IPS-18a (cell line): ENCODE measurements around the gene DNASE1L1.
A peak's percentile ranks its signal among the peaks of the same experiment; 100 is the strongest.

Experiments used
- H3K27ac ChIP-seq: one replicate; pipeline ENCODE4 v1.5.1; 2013; ENCODE audit warnings: low read length
- H3K27me3 ChIP-seq: one replicate; pipeline ENCODE4 v1.6.1; 2013; ENCODE audit warnings: mild to moderate bottlenecking, low read length; ENCODE audit not compliant: control insufficient read depth, insufficient read depth
- H3K36me3 ChIP-seq: one replicate; pipeline ENCODE4 v1.6.1; 2013; ENCODE audit warnings: low read depth, low read length; ENCODE audit not compliant: control insufficient read depth
- H3K4me1 ChIP-seq: one replicate; pipeline ENCODE4 v1.6.1; 2013; ENCODE audit warnings: low read depth, low read length; ENCODE audit not compliant: control insufficient read depth
- H3K4me3 ChIP-seq: one replicate; pipeline ENCODE4 v1.5.1; 2013; ENCODE audit warnings: low read length
- H3K9ac ChIP-seq: one replicate; pipeline ENCODE4 v1.6.1; 2013; ENCODE audit warnings: mild to moderate bottlenecking, low read length, moderate library complexity
- H3K9me3 ChIP-seq: one replicate; pipeline ENCODE4 v1.6.1; 2013; ENCODE audit warnings: low read depth, low read length; ENCODE audit not compliant: control insufficient read depth

The DNASE1L1 gene

GRCh38 chrX:154433605-154434004 is 24.6 kb upstream of the DNASE1L1 start:
- H3K36me3 ChIP-seq, result no peaks in the 10 kb centered on the region
- no peak overlapping the region for H3K9ac ChIP-seq
- H3K9me3 ChIP-seq, result no peaks in the 10 kb centered on the region
- no peak overlapping the region for H3K4me3 ChIP-seq
- no peak overlapping the region for H3K27ac ChIP-seq
- H3K4me1 ChIP-seq, result no peaks in the 10 kb centered on the region
- H3K27me3 ChIP-seq, result no peaks in the 10 kb centered on the region

GRCh38 chrX:154432210-154432609 is 23.2 kb upstream of the DNASE1L1 start:
- H3K27ac ChIP-seq, result no peak overlapping the region
- H3K9me3 ChIP-seq, result peaks cover under 1% of the 10 kb centered on the region
- no peaks in the 10 kb centered on the region for H3K27me3 ChIP-seq
- H3K36me3 ChIP-seq, result no peaks in the 10 kb centered on the region
- H3K4me1 ChIP-seq, result no peaks in the 10 kb centered on the region
- H3K9ac ChIP-seq, result no peak overlapping the region
- no peak overlapping the region for H3K4me3 ChIP-seq

GRCh38 chrX:154431341-154431740 is 22.3 kb upstream of the DNASE1L1 start:
- no peak overlapping the region for H3K27ac ChIP-seq
- no peaks in the 10 kb centered on the region for H3K36me3 ChIP-seq
- no peaks in the 10 kb centered on the region for H3K4me1 ChIP-seq
- H3K4me3 ChIP-seq, result no peak overlapping the region
- no peaks in the 10 kb centered on the region for H3K27me3 ChIP-seq
- H3K9ac ChIP-seq, result no peak overlapping the region
- H3K9me3 ChIP-seq, result peaks cover 4% of the 10 kb centered on the region

- Histone ChIP-seq H3K36me3 (no peaks in the 10 kb centered on the region), H3K4me1 (no peaks in the 10 kb centered on the region), H3K4me3 (no peak overlapping the region), H3K27ac (no peak overlapping the region), H3K27me3 (no peaks in the 10 kb centered on the region), H3K9me3 (peaks cover 4% of the 10 kb centered on the region), H3K9ac (no peak overlapping the region)
These were observed 21.9 kb upstream of the DNASE1L1 start for GRCh38 chrX:154430916-154431315.

GRCh38 chrX:154430479-154430878 is 21.4 kb upstream of the DNASE1L1 start:
- H3K9ac ChIP-seq, result no peak overlapping the region
- H3K9me3 ChIP-seq, result peaks cover 4% of the 10 kb centered on the region
- no peak overlapping the region for H3K27ac ChIP-seq
- H3K27me3 ChIP-seq, result no peaks in the 10 kb centered on the region
- H3K36me3 ChIP-seq, result no peaks in the 10 kb centered on the region
- no peaks in the 10 kb centered on the region for H3K4me1 ChIP-seq
- H3K4me3 ChIP-seq, result no peak overlapping the region

GRCh38 chrX:154429711-154430110 is 20.7 kb upstream of the DNASE1L1 start:
- Histone ChIP-seq H3K27ac (no peak overlapping the region), H3K27me3 (no peaks in the 10 kb centered on the region), H3K9me3 (peaks cover 4% of the 10 kb centered on the region), H3K4me1 (no peaks in the 10 kb centered on the region), H3K4me3 (peak overlapping the region; percentile 59), H3K9ac (no peak overlapping the region), H3K36me3 (no peaks in the 10 kb centered on the region)

GRCh38 chrX:154428176-154429171 is 19.4 kb upstream of the DNASE1L1 start, which contains the start of gene ATP6AP1:
Gene ATP6AP1 (plus strand): TSS chrX:154428677. CDS start chrX:154428693, 16 bp downstream.
- Histone ChIP-seq H3K9ac (no peak within 1 kb of the TSS), H3K4me1 (no peaks in the 10 kb centered on the region), H3K27me3 (no peaks in the 10 kb centered on the region), H3K4me3 (peak within 1 kb of the TSS; percentile 59), H3K9me3 (peaks cover 4% of the 10 kb centered on the region), H3K36me3 (no peaks in the 10 kb centered on the region), H3K27ac (no peak within 1 kb of the TSS)

- Histone ChIP-seq H3K36me3 (no peaks in the 10 kb centered on the region), H3K9ac (no peak overlapping the region), H3K4me1 (no peaks in the 10 kb centered on the region), H3K27ac (no peak overlapping the region), H3K9me3 (peaks cover 4% of the 10 kb centered on the region), H3K27me3 (no peaks in the 10 kb centered on the region), H3K4me3 (no peak overlapping the region)
These were observed 18.1 kb upstream of the DNASE1L1 start for GRCh38 chrX:154426916-154427770.

DNA sequence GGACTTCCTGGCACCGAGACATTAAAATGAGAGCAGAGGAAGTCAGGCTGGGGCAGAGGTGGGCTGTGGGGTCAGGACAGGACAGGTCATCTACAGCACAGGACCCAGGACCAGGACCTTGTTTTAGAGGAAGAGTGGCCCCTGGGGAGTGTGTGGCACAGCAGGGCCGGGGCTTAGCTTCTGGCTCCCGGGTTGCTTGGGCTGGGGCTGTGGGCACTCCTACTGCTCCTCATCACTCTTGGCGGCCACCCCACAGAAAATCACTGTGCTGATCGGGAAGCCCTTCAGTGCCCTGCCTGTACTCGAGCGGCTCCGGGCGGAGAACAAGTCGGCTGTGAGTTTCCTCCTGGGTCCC is 11.3 kb upstream of the DNASE1L1 start:
- no peaks in the 10 kb centered on the region for H3K36me3 ChIP-seq
- peaks cover 8% of the 10 kb centered on the region for H3K9me3 ChIP-seq
- no peaks in the 10 kb centered on the region for H3K4me1 ChIP-seq
- H3K27ac ChIP-seq, result no peak overlapping the region
- no peak overlapping the region for H3K9ac ChIP-seq
- no peaks in the 10 kb centered on the region for H3K27me3 ChIP-seq
- no peak overlapping the region for H3K4me3 ChIP-seq

- Histone ChIP-seq H3K27ac (no peak overlapping the region), H3K36me3 (no peaks in the 10 kb centered on the region), H3K27me3 (no peaks in the 10 kb centered on the region), H3K9me3 (peaks cover 11% of the 10 kb centered on the region), H3K4me3 (no peak overlapping the region), H3K9ac (no peak overlapping the region), H3K4me1 (no peaks in the 10 kb centered on the region)
These were observed 10.8 kb upstream of the DNASE1L1 start for GRCh38 chrX:154419688-154420401.

GRCh38 chrX:154419189-154419588 is 10.1 kb upstream of the DNASE1L1 start:
- H3K9ac ChIP-seq, result no peak overlapping the region
- no peak overlapping the region for H3K4me3 ChIP-seq
- no peak overlapping the region for H3K27ac ChIP-seq
- no peaks in the 10 kb centered on the region for H3K27me3 ChIP-seq
- no peaks in the 10 kb centered on the region for H3K36me3 ChIP-seq
- H3K4me1 ChIP-seq, result no peaks in the 10 kb centered on the region
- H3K9me3 ChIP-seq, result peaks cover 11% of the 10 kb centered on the region
